HG03175 (cell line): ENCODE measurements around the gene CD164L2.
"Not testable (repeated sequence)": the region's sequence is repeated elsewhere in the genome, so short reads cannot be mapped to it uniquely, and the experiment has no call there.

Experiments used
- ATAC-seq: cut with Tn5 transposase; IDR thresholded peaks from one replicate; pipeline ENCODE4 v1.9.1; 2021; ENCODE audit warnings: mild to moderate bottlenecking, moderate library complexity; ENCODE audit not compliant: unreplicated experiment

Gene CD164L2

GRCh38 chr1:27391511-27392095, 8.5 kb upstream of the CD164L2 start:
- no peak for ATAC-seq

GRCh38 chr1:27388337-27389005, 5.3 kb upstream of the CD164L2 start:
- no peak for ATAC-seq

GRCh38 chr1:27384797-27385196, 1.7 kb upstream of the CD164L2 start:
- not testable (repeated sequence) for ATAC-seq

GRCh38 chr1:27383661-27384060, 528 bp upstream of the CD164L2 start:
- ATAC-seq: no peak

GRCh38 chr1:27381969-27382762, 967 bp downstream of the CD164L2 start:
- no peak for ATAC-seq

- no peak for ATAC-seq
Observed at GRCh38 chr1:27380766-27381733, 2.1 kb downstream of the CD164L2 start.

GRCh38 chr1:27380224-27380623, 2.9 kb downstream of the CD164L2 start:
- ATAC-seq: no peak

- no peak for ATAC-seq
Observed at GRCh38 chr1:27379564-27380122, 3.5 kb downstream of the CD164L2 start.

GRCh38 chr1:27377760-27378495, 5.2 kb downstream of the CD164L2 start:
- ATAC-seq: no peak

- no peak for ATAC-seq
Observed at GRCh38 chr1:27374362-27375086, 8.6 kb downstream of the CD164L2 start, which contains the start of gene FCN3. FCN3 (minus strand) TSS chr1:27374824; CDS start chr1:27374818, 6 bp downstream.

GRCh38 chr1:27372808-27373690, 10.1 kb downstream of the CD164L2 start:
- no peak for ATAC-seq

- ATAC-seq: no peak
Observed at GRCh38 chr1:27372022-27372807, 10.9 kb downstream of the CD164L2 start.

- ATAC-seq: no peak
Observed at GRCh38 chr1:27368869-27369582, 14.1 kb downstream of the CD164L2 start.

- ATAC-seq: no peak
Observed at GRCh38 chr1:27367160-27367650, 15.9 kb downstream of the CD164L2 start.

GRCh38 chr1:27366411-27367159, 16.5 kb downstream of the CD164L2 start, which contains the start of gene MAP3K6:
MAP3K6 (minus strand) TSS chr1:27366961; CDS start chr1:27366597, 364 bp downstream.
- no peak for ATAC-seq

GRCh38 chr1:27366113-27366410, 17.1 kb downstream of the CD164L2 start:
- ATAC-seq: no peak
